A673 (cell line): ENCODE data around the gene C2CD4A. TPM values are rescaled to one million over a fixed set of nuclear protein-coding genes. Genes with fewer than 3 reads are reported as not detected.

Experiments used
- BruUV-seq: library from RNA; stranded (reverse); fragments of 400-500 nt; replicated peaks from 2 replicates; lab custom pipeline; 2021; lab: Mats Ljungman, UMichigan
- CTCF ChIA-PET: fragments of 300-600 bp; sonication (Branson Sonifier 250); formaldehyde crosslinking; loops from one replicate; lab custom pipeline; 2022; ENCODE audit warnings: antibody characterized with exemption; lab: Charles Lee
- POLR2A ChIA-PET: fragments of 300-600 bp; sonication (Branson Sonifier 250); formaldehyde crosslinking; loops from one replicate; lab custom pipeline; 2022; ENCODE audit warnings: antibody characterized with exemption; ENCODE audit not compliant: low non-redundant PET; lab: Charles Lee
- DNase-seq: peaks from one replicate; pipeline ENCODE4 v3.0.0-alpha.2; 2015; ENCODE audit warnings: low spot score
- H3K27ac ChIP-seq: fragments of 200-600 bp; sonication (generic); 2 replicates; pipeline ENCODE4 v1.5.1; 2016; ENCODE audit warnings: mixed run types, low read depth, mild to moderate bottlenecking, mixed read lengths, antibody characterized with exemption, low read length; ENCODE audit not compliant: poor library complexity, severe bottlenecking
- H3K27me3 ChIP-seq: fragments of 200-600 bp; sonication (generic); replicated peaks from 2 replicates; pipeline ENCODE4 v1.6.1; 2017; ENCODE audit warnings: mixed run types, low read depth, mild to moderate bottlenecking, mixed read lengths, antibody characterized with exemption, low read length; ENCODE audit not compliant: insufficient read depth, poor library complexity
- H3K36me3 ChIP-seq: fragments of 200-600 bp; sonication (generic); 2 replicates; pipeline ENCODE4 v1.6.1; 2016; ENCODE audit warnings: mixed run types, mild to moderate bottlenecking, mixed read lengths, antibody characterized with exemption, low read length; ENCODE audit not compliant: insufficient read depth, poor library complexity, severe bottlenecking
- H3K4me1 ChIP-seq: fragments of 200-600 bp; sonication (generic); 2 replicates; pipeline ENCODE4 v1.6.1; 2017; ENCODE audit warnings: mixed run types, mild to moderate bottlenecking, mixed read lengths, antibody characterized with exemption, low read length; ENCODE audit not compliant: insufficient read depth, poor library complexity, severe bottlenecking
- H3K4me3 ChIP-seq: fragments of 200-600 bp; sonication (generic); 2 replicates; pipeline ENCODE4 v1.5.1; 2016; ENCODE audit warnings: low read depth, mixed run types, mild to moderate bottlenecking, mixed read lengths, low read length; ENCODE audit not compliant: poor library complexity, severe bottlenecking
- H3K9me3 ChIP-seq: fragments of 200-600 bp; sonication (generic); 2 replicates; pipeline ENCODE4 v1.6.1; 2016; ENCODE audit warnings: mixed run types, low read depth, mild to moderate bottlenecking, mixed read lengths, antibody characterized with exemption, low read length; ENCODE audit not compliant: poor library complexity, severe bottlenecking
- CTCF ChIP-seq: fragments of 300-800, 200-600 bp; sonication (generic); conservative IDR thresholded peaks from 2 replicates; pipeline ENCODE4 v1.5.1; 2017; ENCODE audit warnings: low read depth, mild to moderate bottlenecking, antibody characterized with exemption, low read length, moderate library complexity, mixed read lengths
- EZH2 ChIP-seq: fragments of 200-600 bp; sonication (generic); IDR thresholded peaks from 2 replicates; pipeline ENCODE4 v1.6.1; 2017; ENCODE audit warnings: borderline replicate concordance, low read depth, mild to moderate bottlenecking, mixed read lengths, antibody characterized with exemption, low read length; ENCODE audit not compliant: poor library complexity, severe bottlenecking
- intact Hi-C: fragments of 100-400 bp; cut with micrococcal nuclease; formaldehyde crosslinking; loops from one replicate; pipeline ENCODE4 v1.10.0; 2022; ENCODE audit not compliant: unreplicated experiment
- total RNA-seq: library from RNA; stranded (reverse); gene quantifications from 2 replicates; pipeline ENCODE4 v1.2.3, GENCODE V29; 2021

Gene C2CD4A
- total RNA-seq, 1 experiment from 2014 or later: 0.34 TPM

GRCh38 chr15:62069551-62069950 lies 2.8 kb downstream of the C2CD4A start:
- TF ChIP-seq EZH2 (no peak), CTCF (no peak)
- H3K27me3 ChIP-seq: peaks cover 5% of the 10 kb centered on the region
- H3K4me1 ChIP-seq: peaks cover 13% of the 10 kb centered on the region
- no peak for DNase-seq
- CTCF ChIA-PET: no interaction called here
- H3K4me3 ChIP-seq: no peak overlapping the region
- POLR2A ChIA-PET: no interaction called here
- H3K27ac ChIP-seq: no peak overlapping the region
- H3K9me3 ChIP-seq: no peaks in the 10 kb centered on the region
- no TSS peak for BruUV-seq
- intact Hi-C loops: loop anchor here (5.0 to 10.0 kb wide), 2 partner anchors 183 to 235 kb away; no protein-coding TSS in a partner anchor
- no peaks in the 10 kb centered on the region for H3K36me3 ChIP-seq

DNA sequence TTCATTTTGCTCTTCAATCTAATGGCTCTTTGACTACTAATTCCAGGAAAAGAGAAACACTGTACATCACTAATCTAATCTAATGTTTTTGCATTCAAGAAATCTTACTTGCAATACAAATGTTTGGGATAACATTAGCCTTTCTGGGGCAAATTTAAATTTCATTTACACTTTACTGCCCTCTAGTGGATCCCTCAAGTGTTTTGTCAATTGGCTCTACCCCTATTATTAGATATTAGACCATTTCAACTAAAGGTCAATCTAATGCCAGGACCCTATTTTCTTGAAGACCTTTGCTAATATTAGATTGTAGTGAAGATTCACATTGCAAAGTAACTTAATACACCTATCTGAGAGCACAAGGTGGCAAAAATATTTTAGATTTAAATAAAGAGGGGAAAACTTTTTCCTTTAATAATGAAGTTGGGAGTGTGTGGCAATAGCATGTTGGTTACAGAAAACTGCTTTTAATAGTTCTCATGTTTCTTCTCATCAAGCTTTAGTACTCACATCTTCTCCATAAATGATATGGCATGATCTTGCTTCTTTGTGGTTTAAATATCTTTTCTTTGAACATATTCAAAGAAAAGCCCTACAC lies 5.0 kb downstream of the C2CD4A start:
- Histone ChIP-seq H3K9me3 (no peaks in the 10 kb centered on the region), H3K4me1 (peaks cover 9% of the 10 kb centered on the region), H3K4me3 (no peak overlapping the region), H3K27ac (no peak overlapping the region), H3K27me3 (peaks cover 5% of the 10 kb centered on the region), H3K36me3 (no peaks in the 10 kb centered on the region)
- intact Hi-C loops: loop anchor here (5.0 kb wide), 2 partner anchors 55 to 200 kb away; no protein-coding TSS in a partner anchor
- peak; percentile 66 for DNase-seq
- CTCF ChIA-PET: no interaction called here
- no TSS peak for BruUV-seq
- TF ChIP-seq CTCF (peak; percentile 71), EZH2 (no peak)
- POLR2A ChIA-PET: no interaction called here

DNA sequence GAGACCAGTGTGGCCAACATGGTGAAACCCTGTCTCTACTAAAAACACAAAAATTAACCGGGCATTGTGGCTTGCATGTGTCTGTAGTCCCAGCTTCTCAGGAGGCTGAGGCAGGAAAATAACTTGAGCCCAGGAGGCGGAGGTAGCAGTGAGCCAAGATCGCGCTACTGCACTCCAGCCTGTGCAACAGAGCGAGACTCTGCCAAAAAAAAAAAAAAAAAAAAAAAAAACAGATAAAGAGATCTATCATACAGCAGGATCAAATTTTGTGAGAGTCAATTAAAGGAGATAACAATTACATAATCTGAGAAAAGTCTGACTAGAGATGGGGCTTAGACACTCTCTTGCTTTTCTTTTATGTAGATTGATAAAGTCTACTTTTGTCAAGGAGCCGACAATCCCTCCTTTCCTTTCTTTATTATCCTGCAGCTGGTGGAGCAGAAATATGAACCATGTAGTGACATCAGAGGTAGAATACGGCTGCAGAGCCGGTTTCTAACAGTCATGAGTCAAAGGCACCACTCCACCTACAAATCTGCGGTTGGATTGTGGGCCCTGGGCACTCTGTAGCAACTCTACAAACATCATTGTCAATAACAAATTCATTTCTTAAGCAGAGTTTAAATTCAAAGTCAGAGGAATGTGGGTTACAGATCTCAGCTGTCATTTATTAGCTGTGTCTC lies 9.0 kb downstream of the C2CD4A start:
- POLR2A ChIA-PET: no interaction called here
- intact Hi-C loops: no loop called here
- CTCF ChIA-PET: no interaction called here
- BruUV-seq: no TSS peak
- Histone ChIP-seq H3K27me3 (no peaks in the 10 kb centered on the region), H3K27ac (no peak overlapping the region), H3K4me3 (no peak overlapping the region), H3K36me3 (no peaks in the 10 kb centered on the region), H3K9me3 (no peaks in the 10 kb centered on the region), H3K4me1 (no peaks in the 10 kb centered on the region)
- no peak for DNase-seq
- TF ChIP-seq CTCF: no peak
- no peak for TF ChIP-seq EZH2
